Stromal cell of bone marrow (primary cell): ENCODE results near the gene DNASE1L1.

Source experiments
- DNase-seq: peaks from one replicate; pipeline ENCODE4 v3.0.0-alpha.2; 2012; ENCODE audit warnings: low read depth

Gene DNASE1L1, protein sequence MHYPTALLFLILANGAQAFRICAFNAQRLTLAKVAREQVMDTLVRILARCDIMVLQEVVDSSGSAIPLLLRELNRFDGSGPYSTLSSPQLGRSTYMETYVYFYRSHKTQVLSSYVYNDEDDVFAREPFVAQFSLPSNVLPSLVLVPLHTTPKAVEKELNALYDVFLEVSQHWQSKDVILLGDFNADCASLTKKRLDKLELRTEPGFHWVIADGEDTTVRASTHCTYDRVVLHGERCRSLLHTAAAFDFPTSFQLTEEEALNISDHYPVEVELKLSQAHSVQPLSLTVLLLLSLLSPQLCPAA

GRCh38 chrX:154409222-154409871, at the start of gene DNASE1L1:
DNASE1L1 (minus strand) TSS chrX:154409254; CDS start chrX:154405568, 3,686 bp downstream.
- peak; percentile 54 for DNase-seq

- DNase-seq: no peak
Measured at GRCh38 chrX:154458116-154458953, 49.3 kb upstream of the DNASE1L1 start, which contains the start of gene PLXNA3. PLXNA3 (plus strand) TSS chrX:154458281; CDS start chrX:154460184, 1,903 bp downstream.

- DNase-seq: no peak
Measured at GRCh38 chrX:154457491-154458115, 48.5 kb upstream of the DNASE1L1 start.

DNA sequence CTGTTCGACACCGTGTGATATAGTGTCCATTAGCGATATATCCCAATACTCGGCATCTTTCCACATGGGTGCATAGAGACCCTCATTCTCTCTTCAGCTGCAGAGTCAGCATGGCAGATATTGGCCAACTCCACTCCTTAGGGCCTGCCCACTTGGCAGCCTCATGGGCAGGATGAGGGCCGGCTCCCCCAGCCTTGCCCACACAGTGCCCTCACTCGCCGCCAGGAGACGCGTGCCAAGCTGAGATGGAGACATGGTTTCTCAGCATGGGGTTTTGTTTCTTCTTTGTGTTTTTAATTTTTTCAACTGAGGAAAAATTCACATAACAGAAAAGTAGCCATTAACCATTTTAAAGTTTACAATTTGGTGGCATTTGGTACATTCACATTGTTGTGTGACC, 43.8 kb upstream of the DNASE1L1 start:
- DNase-seq: no peak

DNA sequence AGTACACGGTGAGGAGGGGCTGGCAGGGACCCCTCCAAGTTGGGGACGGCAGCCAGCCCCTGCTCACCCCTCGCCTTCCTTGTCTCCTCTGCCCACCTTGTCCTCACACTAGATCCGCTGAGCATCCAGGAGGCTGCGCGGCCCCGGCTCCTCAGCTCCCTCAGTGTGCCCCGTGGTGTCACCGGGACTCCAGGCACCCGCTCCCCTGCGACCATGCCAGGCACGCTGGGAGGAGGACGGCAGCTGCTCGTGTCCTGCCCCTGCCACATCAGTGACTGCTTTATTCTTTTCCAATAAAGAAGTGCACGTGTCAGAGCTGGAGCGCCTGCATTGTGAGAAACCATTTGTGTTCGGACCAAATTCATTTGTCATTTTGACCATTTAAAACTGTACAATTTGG, 41.3 kb upstream of the DNASE1L1 start:
- no peak for DNase-seq

DNA sequence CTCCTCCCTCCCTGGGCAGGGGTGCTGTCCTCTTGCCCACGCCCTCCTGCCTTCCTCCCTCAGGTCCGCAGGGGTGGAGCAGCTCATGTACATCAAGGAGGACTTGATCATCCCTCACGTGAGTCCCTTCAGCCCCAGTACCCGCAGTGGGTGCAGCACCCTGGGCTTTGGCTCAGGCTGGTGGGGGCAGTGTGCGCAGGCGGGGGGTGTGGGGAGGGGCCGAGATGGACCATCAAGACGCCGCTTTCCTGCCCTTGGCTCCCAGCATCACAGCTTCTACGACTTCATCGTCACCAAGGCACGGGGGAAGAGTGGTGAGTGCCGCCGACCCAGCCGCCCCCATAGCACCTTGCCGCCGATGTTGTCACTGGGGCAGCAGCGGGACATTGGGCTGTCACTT, 40.6 kb upstream of the DNASE1L1 start:
- DNase-seq: no peak

GRCh38 chrX:154448484-154448883, 39.4 kb upstream of the DNASE1L1 start:
- no peak for DNase-seq

DNA sequence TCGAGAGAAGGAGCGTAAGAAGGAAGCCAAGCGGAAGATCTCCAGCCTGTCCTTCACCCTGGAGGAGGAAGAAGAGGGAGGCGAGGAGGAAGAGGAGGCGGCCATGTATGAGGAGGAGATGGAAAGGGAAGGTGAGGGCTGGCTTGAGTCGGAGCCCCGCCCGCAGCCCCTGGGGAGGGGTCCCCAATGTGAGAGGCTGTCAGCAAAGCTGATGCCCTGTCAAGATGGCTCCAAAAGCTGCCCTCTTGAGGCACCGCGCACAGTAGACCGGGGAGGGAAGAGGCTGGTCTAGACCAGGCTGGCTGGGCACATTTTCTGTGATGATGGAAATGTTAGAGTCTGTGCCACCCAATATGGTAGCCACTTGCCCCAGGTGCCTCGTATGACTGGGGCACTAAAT, 37.4 kb upstream of the DNASE1L1 start:
- no peak for DNase-seq

GRCh38 chrX:154445776-154446175, 36.7 kb upstream of the DNASE1L1 start:
- no peak for DNase-seq

- no peak for DNase-seq
Measured at GRCh38 chrX:154444755-154445246, 35.7 kb upstream of the DNASE1L1 start.

GRCh38 chrX:154443992-154444754, 35.1 kb upstream of the DNASE1L1 start, which contains the start of gene FAM50A:
FAM50A (plus strand) TSS chrX:154444141; CDS start chrX:154444236, 95 bp downstream.
- DNase-seq: peak; percentile 39

DNA sequence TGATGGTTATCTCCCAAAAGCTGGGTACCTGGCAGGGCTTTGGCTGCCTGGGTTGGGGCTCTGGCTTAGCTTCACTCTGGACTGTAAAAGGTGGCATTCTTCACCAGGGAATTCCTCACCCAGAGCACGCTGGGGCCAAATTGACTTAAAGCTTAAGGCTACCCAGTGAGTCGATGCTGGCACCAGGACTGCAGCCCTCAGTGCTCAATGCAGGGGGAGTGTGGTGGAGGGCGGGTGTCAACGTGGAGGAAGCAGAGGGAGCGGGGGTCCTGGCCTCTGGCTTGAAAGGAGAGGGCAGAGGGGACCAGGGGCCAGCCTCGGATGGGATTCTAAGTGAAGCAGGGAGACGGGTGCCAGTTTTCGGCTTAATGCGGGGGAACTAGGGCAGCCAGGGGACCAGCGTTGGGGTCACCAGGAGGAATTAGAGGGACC, 34.4 kb upstream of the DNASE1L1 start:
- DNase-seq: no peak

DNA sequence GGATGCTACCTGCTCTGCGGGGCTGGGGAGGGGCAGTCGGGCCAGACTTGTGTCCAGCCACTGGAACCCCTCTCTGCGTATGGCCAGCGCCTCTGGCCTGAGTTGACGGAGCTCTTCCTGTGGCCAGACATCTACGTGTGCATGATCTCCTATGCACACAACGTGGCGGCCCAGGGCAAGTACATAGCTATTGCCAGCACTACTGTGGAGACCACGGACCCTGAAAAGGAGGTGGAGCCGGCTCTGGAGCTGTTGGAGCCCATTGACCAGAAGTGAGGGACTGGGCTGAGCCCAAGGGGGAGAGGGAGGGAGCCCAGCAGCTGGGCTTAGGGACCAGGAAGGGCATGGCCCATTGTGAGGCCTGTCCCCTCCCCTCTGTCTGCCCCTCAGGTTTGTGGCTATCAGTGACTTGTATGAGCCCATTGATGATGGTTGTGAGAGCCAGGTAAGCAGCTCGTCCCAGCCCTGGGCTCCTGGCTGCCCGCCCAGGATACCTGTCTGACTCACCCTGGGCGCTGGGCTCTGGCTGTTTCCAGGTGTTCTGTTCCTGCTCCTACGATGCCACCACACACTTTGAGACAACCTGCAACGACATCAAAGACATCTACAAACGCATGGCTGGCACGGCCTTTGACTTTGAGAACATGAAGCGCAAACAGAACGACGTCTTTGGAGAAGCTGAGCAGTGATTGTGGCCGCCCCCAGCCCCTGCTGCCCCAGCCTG, 33.1 kb upstream of the DNASE1L1 start:
- DNase-seq: no peak

DNA sequence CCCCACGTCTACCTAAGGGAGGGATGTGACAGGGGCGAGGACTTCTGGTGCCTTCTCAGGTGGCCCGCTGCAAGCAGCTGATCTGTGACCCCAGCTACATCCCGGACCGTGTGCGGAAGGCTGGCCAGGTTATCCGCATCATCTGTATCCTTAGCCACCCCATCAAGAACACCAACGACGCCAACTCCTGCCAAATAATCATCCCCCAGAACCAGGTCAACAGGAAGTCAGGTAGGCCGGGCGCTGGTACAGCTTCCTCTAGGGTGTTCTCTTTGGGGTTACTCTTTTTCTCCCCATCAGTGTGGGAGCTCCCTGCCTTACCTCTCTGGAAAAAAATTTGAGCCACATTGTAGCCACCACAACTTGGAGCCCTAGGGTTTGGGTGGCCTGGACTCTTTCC, 32.5 kb upstream of the DNASE1L1 start:
- no peak for DNase-seq

DNA sequence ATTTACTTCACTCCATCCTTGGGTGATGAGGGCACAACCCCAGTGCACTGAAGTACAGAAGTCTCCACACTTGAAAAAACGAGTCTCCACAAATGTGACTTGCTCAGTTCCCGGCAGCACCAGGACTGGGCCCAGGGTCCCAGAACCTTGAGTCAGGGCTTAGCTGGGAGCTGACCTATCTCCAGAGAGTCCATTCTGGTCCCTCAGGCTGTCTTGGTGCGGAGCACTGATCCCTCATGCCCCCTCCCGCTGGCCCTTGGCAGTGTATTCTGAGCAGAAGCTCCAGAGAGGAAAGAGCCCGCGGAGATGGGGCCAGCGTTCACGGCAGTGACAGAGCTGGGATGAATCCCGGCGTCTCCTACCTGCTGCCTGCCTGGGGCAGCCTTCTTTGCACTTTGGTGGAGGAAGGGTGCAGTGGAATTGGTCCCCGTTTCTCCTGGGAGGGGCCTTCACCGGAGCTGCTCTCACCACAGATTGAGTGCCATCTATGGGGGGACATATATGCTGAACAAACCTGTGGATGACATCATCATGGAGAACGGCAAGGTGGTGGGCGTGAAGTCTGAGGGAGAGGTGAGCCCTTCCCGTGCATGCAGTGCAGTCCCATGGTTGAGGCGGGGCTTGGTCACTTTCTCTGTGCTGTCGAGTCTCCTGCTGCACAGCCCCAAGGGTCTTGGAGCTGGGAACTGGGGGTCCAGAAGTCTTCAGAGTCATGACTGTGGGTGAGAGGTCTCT, 31.7 kb upstream of the DNASE1L1 start:
- no peak for DNase-seq

DNA sequence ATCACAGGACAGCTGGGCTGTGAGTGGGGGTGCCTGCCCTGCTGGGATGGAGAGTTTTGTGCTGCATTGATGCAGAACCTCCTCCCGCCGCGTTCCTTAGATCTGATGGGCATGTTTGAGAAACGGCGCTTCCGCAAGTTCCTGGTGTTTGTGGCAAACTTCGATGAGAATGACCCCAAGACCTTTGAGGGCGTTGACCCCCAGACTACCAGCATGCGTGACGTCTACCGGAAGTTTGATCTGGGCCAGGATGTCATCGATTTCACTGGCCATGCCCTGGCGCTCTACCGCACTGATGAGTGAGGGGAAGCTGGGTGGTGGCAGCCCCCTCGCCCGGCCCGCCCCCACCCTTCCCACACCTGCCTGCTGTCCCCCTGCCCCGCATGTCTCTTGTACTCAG, 30.8 kb upstream of the DNASE1L1 start:
- DNase-seq: no peak

DNA sequence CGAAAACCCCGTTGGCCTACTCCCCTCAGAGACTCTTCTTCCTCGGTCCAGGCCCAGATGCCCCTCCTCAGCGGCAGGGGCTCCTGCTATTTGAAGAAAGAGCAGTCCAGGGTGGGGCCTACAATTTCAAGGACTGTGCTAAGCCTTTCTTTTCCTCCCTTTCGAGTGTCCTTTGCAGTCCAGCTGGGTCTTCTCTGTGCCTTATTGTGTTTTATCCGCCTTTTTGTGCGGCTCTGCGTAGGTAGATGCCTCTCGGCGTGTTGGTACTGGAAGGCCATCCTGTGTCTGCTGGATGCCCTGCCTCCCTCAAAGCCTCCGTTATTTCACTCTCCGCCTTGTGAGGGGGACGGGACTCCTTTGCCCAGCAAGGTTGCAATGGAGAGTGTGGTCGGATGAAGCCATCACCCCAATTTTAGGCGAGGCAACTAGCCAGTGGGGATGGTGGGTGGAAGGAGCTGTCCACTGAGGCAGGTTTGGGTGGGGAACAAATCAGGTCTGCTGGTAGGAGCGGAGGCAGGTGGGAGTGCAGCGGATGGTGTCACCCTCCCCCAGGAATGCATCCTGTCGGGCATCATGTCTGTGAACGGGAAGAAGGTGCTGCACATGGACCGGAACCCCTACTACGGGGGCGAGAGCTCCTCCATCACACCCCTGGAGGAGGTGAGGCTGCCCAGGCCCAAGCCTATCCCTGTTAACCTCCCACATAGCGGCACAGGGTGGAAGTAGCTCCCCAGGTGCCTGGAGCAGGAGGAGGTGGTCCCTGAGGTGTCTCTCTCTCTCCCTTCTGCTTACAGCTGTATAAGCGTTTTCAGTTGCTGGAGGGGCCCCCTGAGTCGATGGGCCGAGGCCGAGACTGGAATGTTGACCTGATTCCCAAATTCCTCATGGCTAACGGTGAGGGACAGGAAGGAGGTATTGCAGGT, 29.2 kb upstream of the DNASE1L1 start:
- no peak for DNase-seq

GRCh38 chrX:154436983-154437752, 28.1 kb upstream of the DNASE1L1 start, which contains the start of gene GDI1:
GDI1 (plus strand) TSS chrX:154437154; CDS start chrX:154437255, 101 bp downstream.
- DNase-seq: no peak
